ENCODE measurements around the gene PZP.

PZP gene

DNA sequence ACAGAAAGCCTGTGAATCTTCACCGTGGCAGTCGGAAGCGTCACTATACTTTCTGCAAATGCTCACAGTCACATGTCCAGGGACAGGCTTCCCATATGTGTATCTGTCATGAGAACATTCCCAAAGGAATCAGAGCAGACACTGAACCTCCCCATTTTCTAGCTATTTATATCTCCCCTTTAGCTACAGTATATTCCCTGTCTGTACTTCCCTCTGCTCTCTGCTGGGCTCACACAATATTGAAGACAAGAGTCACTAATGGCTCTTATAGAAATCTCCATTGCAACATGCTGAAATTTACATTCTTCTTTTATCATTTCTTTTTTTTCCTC, 100.7 kb downstream of the PZP start:
- Mint-ChIP-seq H3K36me3 (ENCODE audit: low read depth) (no peaks in the 10 kb centered on the region), H3K27me3 (no peaks in the 10 kb centered on the region), H3K27ac (no peak overlapping the region), H3K4me1 (ENCODE audit: low read depth) (peaks cover 21% of the 10 kb centered on the region), H3K4me3 (no peak overlapping the region), H3K9me3 (no peaks in the 10 kb centered on the region)

GRCh38 chr12:9106610-9107541, 101.3 kb downstream of the PZP start:
- H3K4me3 Mint-ChIP-seq = no peak overlapping the region
- peaks cover 21% of the 10 kb centered on the region for H3K4me1 Mint-ChIP-seq (ENCODE audit: low read depth)
- H3K9me3 Mint-ChIP-seq = no peaks in the 10 kb centered on the region
- H3K27ac Mint-ChIP-seq = no peak overlapping the region
- H3K36me3 Mint-ChIP-seq (ENCODE audit: low read depth) = no peaks in the 10 kb centered on the region
- H3K27me3 Mint-ChIP-seq = no peaks in the 10 kb centered on the region

- Mint-ChIP-seq H3K36me3 (ENCODE audit: low read depth) (no peaks in the 10 kb centered on the region), H3K27me3 (no peaks in the 10 kb centered on the region), H3K9me3 (no peaks in the 10 kb centered on the region), H3K27ac (no peak overlapping the region), H3K4me3 (no peak overlapping the region), H3K4me1 (ENCODE audit: low read depth) (peaks cover 21% of the 10 kb centered on the region)
These were observed 102.1 kb downstream of the PZP start for GRCh38 chr12:9106067-9106466.

- peaks cover 21% of the 10 kb centered on the region for H3K4me1 Mint-ChIP-seq (ENCODE audit: low read depth)
- no peaks in the 10 kb centered on the region for H3K9me3 Mint-ChIP-seq
- H3K27ac Mint-ChIP-seq = no peak overlapping the region
- no peaks in the 10 kb centered on the region for H3K27me3 Mint-ChIP-seq
- H3K4me3 Mint-ChIP-seq = no peak overlapping the region
- no peaks in the 10 kb centered on the region for H3K36me3 Mint-ChIP-seq (ENCODE audit: low read depth)
These were observed 103.3 kb downstream of the PZP start for GRCh38 chr12:9104767-9105423.

- H3K4me1 Mint-ChIP-seq (ENCODE audit: low read depth) = peaks cover 21% of the 10 kb centered on the region
- no peak overlapping the region for H3K27ac Mint-ChIP-seq
- no peaks in the 10 kb centered on the region for H3K36me3 Mint-ChIP-seq (ENCODE audit: low read depth)
- no peaks in the 10 kb centered on the region for H3K27me3 Mint-ChIP-seq
- no peaks in the 10 kb centered on the region for H3K9me3 Mint-ChIP-seq
- no peak overlapping the region for H3K4me3 Mint-ChIP-seq
These were observed 104.1 kb downstream of the PZP start for GRCh38 chr12:9104087-9104486.

DNA sequence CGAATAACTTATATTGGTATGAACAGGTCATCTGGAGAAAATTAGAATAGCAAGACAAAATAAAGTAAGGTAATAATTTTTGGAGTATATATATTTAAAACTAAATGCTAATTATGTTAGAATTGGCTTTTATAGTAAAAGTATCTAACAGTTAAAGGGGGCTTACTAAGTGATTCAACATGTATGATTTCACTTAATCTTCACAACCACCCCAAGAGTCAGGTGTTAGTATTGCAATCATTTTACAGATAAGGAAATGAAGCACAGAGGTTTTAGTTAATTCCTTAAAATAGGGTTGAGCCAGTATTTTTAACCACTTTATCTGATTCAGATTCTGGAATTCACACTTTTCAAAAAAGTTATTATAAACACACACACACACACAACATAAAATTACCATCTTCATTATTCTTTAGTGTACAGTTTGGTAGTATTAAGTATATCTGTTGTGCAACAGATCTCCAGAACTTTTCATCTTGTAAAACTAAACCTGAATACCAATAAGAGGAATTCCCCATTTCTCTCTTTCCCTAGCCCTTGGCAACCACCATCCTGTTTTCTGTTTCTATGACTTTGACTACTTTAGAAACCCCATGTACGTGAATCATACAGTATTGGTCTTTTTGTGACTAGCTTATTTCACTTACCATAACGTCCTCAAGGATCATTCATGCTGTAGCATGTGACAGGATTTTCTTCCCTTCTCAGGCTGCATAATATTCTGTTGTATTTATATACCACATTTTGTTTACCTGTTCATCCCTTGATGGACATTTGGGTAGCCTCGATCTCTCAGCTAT, 104.9 kb downstream of the PZP start:
- H3K4me3 Mint-ChIP-seq = no peak overlapping the region
- peak overlapping the region; percentile 65 for H3K27ac Mint-ChIP-seq
- H3K27me3 Mint-ChIP-seq = no peaks in the 10 kb centered on the region
- H3K9me3 Mint-ChIP-seq = no peaks in the 10 kb centered on the region
- H3K36me3 Mint-ChIP-seq (ENCODE audit: low read depth) = no peaks in the 10 kb centered on the region
- peaks cover 21% of the 10 kb centered on the region for H3K4me1 Mint-ChIP-seq (ENCODE audit: low read depth)

DNA sequence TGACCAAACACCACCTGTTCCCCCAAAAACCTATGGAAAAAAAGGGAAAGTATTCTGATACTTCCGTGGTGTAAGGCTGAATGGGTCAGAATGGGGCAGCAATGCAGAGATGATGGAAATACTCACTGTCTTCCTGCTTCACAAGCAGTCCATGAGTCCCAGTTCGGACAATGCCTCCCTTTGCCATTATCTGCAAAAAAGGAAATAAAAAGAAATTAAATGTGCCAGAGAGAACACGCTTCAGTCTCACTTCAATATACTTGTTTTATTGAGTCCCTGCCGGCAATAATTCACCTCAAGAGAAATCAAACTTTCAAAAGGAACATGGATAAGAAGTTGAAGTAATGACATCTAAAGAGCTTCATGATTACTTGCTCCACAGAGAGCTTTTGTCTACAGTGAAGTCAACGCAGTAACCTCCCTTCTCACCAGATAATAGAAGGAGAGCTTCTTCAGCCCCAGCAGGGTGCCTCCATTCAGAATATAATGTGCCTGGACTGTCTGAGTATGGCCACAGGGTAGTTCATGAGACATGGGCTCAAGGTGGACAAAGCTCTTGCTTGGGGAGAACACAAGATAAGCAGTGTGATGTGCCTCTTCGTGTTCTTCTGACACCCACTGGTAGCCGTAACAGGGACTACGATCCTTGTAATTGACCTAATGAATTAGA, 107.0 kb downstream of the PZP start:
- Mint-ChIP-seq H3K4me3 (no peak overlapping the region), H3K27me3 (no peaks in the 10 kb centered on the region), H3K4me1 (ENCODE audit: low read depth) (peaks cover 21% of the 10 kb centered on the region), H3K36me3 (ENCODE audit: low read depth) (no peaks in the 10 kb centered on the region), H3K9me3 (no peaks in the 10 kb centered on the region), H3K27ac (no peak overlapping the region)

DNA sequence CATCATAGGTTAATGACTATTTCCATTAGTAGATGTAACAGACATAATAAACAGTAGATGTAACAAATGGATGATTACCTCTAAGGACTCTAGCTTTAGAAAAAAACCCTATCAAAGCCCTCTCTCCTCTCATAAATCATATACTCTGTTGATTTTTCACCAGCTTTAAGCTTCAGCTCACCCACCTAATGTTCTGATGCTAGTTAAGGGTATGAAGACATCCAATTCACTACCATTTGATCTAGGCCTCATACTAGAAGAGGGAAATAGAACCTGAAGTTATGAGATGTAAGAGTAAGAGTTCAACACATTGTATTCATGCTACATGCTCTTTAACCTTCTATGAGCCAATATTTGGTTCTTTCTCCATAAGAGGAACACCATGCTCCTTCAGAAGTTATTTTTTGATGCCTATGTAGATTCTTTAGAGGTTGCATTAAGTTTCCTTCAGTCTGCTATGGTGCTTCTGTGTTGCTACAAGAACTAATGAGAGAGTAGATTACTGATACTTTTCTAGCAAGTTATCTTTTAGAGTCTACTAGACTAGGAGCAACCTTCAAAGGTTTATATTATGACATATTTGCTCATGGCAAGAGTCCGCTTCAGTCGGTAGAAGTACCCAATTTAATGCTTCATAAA, 108.5 kb downstream of the PZP start:
- Mint-ChIP-seq H3K4me3 (no peak overlapping the region), H3K27me3 (no peaks in the 10 kb centered on the region), H3K4me1 (ENCODE audit: low read depth) (peaks cover 11% of the 10 kb centered on the region), H3K9me3 (no peaks in the 10 kb centered on the region), H3K36me3 (ENCODE audit: low read depth) (no peaks in the 10 kb centered on the region), H3K27ac (no peak overlapping the region)
